Measurements from ENCODE around the gene VNN1.

The VNN1 gene

GRCh38 chr6:132713352-132714134 is at the start of gene VNN1:
Gene VNN1, minus strand, starts transcription at chr6:132714055. Its CDS starts 20 bp downstream, at chr6:132714035.
- FAIRE-seq, result no peak

- FAIRE-seq, result no peak
These were observed 49.4 kb upstream of the VNN1 start for GRCh38 chr6:132763269-132763668.

GRCh38 chr6:132760256-132760655 is 46.4 kb upstream of the VNN1 start:
- no peak for FAIRE-seq

- no peak for FAIRE-seq
These were observed 44.8 kb upstream of the VNN1 start for GRCh38 chr6:132758689-132759088.

GRCh38 chr6:132752255-132752654 is 38.4 kb upstream of the VNN1 start:
- FAIRE-seq, result no peak

- FAIRE-seq, result no peak
These were observed 38.0 kb upstream of the VNN1 start for GRCh38 chr6:132751828-132752227.

- FAIRE-seq, result no peak
These were observed 37.5 kb upstream of the VNN1 start for GRCh38 chr6:132751306-132751705.

- no peak for FAIRE-seq
These were observed 36.8 kb upstream of the VNN1 start for GRCh38 chr6:132750455-132751248.

GRCh38 chr6:132749111-132749510 is 35.3 kb upstream of the VNN1 start:
- no peak for FAIRE-seq

- FAIRE-seq, result no peak
These were observed 34.6 kb upstream of the VNN1 start for GRCh38 chr6:132748446-132748845.

- FAIRE-seq, result no peak
These were observed 32.2 kb upstream of the VNN1 start for GRCh38 chr6:132746048-132746447.

- no peak for FAIRE-seq
These were observed 28.6 kb upstream of the VNN1 start for GRCh38 chr6:132742495-132742894.

GRCh38 chr6:132741281-132741680 is 27.4 kb upstream of the VNN1 start:
- no peak for FAIRE-seq

GRCh38 chr6:132736239-132736638 is 22.4 kb upstream of the VNN1 start:
- no peak for FAIRE-seq

- FAIRE-seq, result no peak
These were observed 20.9 kb upstream of the VNN1 start for GRCh38 chr6:132734694-132735236.

GRCh38 chr6:132733814-132734213 is 20.0 kb upstream of the VNN1 start:
- FAIRE-seq, result no peak

- FAIRE-seq, result no peak
These were observed 19.4 kb upstream of the VNN1 start for GRCh38 chr6:132733283-132733682.

- no peak for FAIRE-seq
These were observed 17.2 kb upstream of the VNN1 start for GRCh38 chr6:132731086-132731485.

- no peak for FAIRE-seq
These were observed 16.7 kb upstream of the VNN1 start for GRCh38 chr6:132730560-132730959.

GRCh38 chr6:132728616-132729015 is 14.8 kb upstream of the VNN1 start:
- FAIRE-seq, result no peak

GRCh38 chr6:132726608-132726975 is 12.7 kb upstream of the VNN1 start:
- no peak for FAIRE-seq

- FAIRE-seq, result no peak
These were observed 12.2 kb upstream of the VNN1 start for GRCh38 chr6:132725947-132726607.

GRCh38 chr6:132725471-132725870 is 11.6 kb upstream of the VNN1 start:
- FAIRE-seq, result no peak

All from colon (tissue), 2 donors.